Body of pancreas (tissue), 4 donors: ENCODE results near the gene ACTR3C.

Experiments used
- CTCF ChIP-seq, 7 experiments: fragments of 450-650 bp in 4 of 7; fragments of 200-600 bp in 3 of 7; sonication (generic) in 3 of 7; IDR thresholded peaks; one replicate each; pipeline ENCODE4 v1.5.1; 2016 to 2019; ENCODE audit warnings: antibody characterized with exemption in 7 of 7
- POLR2A ChIP-seq, 3 donors: fragments of 450-650 bp; IDR thresholded peaks; one replicate each; pipeline ENCODE4 v1.6.1; 2016; ENCODE audit warnings: antibody characterized with exemption in 3 of 3, mild to moderate bottlenecking in 2 of 3

- TF ChIP-seq CTCF (IDR thresholded peaks at IDR 0.05): no peak
- no peak for TF ChIP-seq POLR2A (IDR thresholded peaks at IDR 0.05)
These were observed 44.3 kb upstream of the ACTR3C start for GRCh38 chr7:150367677-150368095.
